Measurements from ENCODE around the gene ZCCHC24. TPM values are rescaled to one million over a fixed set of nuclear protein-coding genes. Genes with fewer than 3 reads are reported as not detected.

The ZCCHC24 gene
- total RNA-seq, 4 donors from 2014 or later, result 15.6 to 41.1 (median 22.5) TPM

DNA sequence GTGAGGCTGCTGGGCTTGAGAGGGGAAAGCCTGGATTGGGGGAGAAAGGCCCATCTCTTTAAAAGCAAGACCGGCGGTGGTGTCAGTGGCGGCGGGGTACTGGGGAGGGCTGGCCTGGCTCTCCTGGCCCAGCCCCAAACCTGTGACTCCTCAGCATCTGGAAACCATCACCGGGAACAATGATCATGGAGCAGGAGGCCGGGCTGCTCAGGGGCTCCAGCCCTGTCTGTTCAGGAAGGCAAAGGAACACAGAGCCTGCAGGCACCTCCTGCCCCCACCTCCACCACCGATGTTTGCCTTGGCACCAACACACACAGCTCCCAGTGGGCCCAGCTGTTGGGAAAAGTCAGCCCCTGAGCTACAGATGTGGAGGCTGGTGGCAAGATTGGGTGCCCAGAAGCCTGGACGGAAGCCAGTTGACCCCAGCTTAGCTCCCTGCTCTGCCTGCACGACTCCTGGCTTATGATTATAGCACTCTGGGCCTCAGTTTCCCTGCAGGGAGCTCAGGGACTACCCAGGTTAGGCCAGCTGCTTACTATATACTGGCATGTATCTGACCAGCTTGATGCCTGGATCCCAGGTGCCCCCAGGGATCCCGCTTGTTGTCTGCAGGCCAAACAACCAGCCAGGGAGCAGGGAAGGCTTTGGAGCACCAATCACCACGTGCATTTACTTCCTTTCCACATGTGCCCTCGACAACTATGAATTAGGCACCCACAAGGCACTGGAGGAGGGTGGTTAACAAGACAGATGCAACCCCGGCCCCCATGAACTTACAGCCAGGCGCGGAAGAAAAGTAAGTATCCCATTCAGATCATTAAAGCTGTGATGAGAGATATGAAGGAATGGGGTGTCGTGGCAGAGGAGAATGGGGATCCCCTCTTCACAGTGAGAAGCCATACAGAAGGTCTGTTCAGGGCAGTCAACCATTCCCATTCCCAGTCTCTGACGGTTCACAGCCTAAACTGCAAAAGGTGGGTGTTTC lies 37.3 kb downstream of the ZCCHC24 start:
- TF ChIP-seq POLR2AphosphoS5 (IDR thresholded peaks at IDR 0.05), result peak; percentile 66 to 86 (median 74)
- TF ChIP-seq, protein P1, sequence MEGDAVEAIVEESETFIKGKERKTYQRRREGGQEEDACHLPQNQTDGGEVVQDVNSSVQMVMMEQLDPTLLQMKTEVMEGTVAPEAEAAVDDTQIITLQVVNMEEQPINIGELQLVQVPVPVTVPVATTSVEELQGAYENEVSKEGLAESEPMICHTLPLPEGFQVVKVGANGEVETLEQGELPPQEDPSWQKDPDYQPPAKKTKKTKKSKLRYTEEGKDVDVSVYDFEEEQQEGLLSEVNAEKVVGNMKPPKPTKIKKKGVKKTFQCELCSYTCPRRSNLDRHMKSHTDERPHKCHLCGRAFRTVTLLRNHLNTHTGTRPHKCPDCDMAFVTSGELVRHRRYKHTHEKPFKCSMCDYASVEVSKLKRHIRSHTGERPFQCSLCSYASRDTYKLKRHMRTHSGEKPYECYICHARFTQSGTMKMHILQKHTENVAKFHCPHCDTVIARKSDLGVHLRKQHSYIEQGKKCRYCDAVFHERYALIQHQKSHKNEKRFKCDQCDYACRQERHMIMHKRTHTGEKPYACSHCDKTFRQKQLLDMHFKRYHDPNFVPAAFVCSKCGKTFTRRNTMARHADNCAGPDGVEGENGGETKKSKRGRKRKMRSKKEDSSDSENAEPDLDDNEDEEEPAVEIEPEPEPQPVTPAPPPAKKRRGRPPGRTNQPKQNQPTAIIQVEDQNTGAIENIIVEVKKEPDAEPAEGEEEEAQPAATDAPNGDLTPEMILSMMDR (IDR thresholded peaks at IDR 0.05), result no peak
- Histone ChIP-seq H3K4me3 (no peak overlapping the region), H3K36me3 (no peaks in the 10 kb centered on the region), H3K27me3 (no peaks in the 10 kb centered on the region), H3K27ac (no peak overlapping the region), H3K4me1 (peaks cover 56 to 76% (median 69%) of the 10 kb centered on the region in 4 donors), H3K9me3 (no peaks in the 10 kb centered on the region)
- peak; percentile 51 for DNase-seq
- in situ Hi-C loops (cut with MboI; ENCODE audit: low pct_ligation_motif_present in 1 of 4, low pct_unique_long_range_greater_than_20kb in 1 of 4, low sequenced_read_pairs in 3 of 4) (no loop called here), intact Hi-C loops (cut with DNase I; ENCODE audit: low total_unique reads) (loop anchor here (5.0 kb wide), 1 partner anchor 34 kb away; no protein-coding TSS in a partner anchor)
- WGBS, 2 donors (ENCODE audit: low coverage in 1 of 2), result 71% methylated on average over 17 of the region's 17 CpGs; no CpG with 5 or more reads in 1 of the 2 donors

DNA sequence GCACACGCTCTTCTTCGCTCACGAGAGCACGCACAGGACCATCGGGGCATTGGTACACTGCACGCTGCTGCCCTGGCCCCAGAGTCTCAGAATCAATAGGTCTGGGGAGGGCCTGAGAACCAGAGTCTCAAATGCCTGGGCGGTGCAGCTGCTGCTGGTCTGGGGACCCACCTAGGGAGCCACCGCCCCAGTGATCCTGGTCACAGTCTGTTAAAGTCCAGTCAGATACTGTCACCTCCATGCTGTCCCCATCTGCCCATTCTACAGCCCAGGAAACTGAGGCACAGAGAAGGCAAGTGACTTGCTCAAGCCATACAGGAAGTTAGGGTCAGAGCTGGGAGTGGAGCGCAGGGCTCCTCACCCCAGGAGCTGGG lies 38.0 kb downstream of the ZCCHC24 start:
- Histone ChIP-seq H3K36me3 (no peaks in the 10 kb centered on the region), H3K4me3 (no peak overlapping the region), H3K27me3 (no peaks in the 10 kb centered on the region), H3K27ac (no peak overlapping the region), H3K4me1 (peaks cover 63 to 83% (median 72%) of the 10 kb centered on the region in 4 donors), H3K9me3 (no peaks in the 10 kb centered on the region)
- no peak for TF ChIP-seq POLR2A (IDR thresholded peaks at IDR 0.05)
- TF ChIP-seq, protein P1 (IDR thresholded peaks at IDR 0.05), result no peak
- TF ChIP-seq EP300 (IDR thresholded peaks at IDR 0.05; ENCODE audit: low read depth), result no peak
- no peak for TF ChIP-seq POLR2AphosphoS5 (IDR thresholded peaks at IDR 0.05)
- 73% methylated on average over 9 of the region's 9 CpGs; no CpG with 5 or more reads in 1 of the 2 donors for WGBS, 2 donors (ENCODE audit: low coverage in 1 of 2)
- DNase-seq, result no peak
- intact Hi-C loops (cut with DNase I; ENCODE audit: low total_unique reads), result loop anchor here (5.0 kb wide), 1 partner anchor 35 kb away; no protein-coding TSS in a partner anchor
- in situ Hi-C loops (cut with MboI; ENCODE audit: low pct_ligation_motif_present in 1 of 4, low pct_unique_long_range_greater_than_20kb in 1 of 4, low sequenced_read_pairs in 3 of 4), result no loop called here

DNA sequence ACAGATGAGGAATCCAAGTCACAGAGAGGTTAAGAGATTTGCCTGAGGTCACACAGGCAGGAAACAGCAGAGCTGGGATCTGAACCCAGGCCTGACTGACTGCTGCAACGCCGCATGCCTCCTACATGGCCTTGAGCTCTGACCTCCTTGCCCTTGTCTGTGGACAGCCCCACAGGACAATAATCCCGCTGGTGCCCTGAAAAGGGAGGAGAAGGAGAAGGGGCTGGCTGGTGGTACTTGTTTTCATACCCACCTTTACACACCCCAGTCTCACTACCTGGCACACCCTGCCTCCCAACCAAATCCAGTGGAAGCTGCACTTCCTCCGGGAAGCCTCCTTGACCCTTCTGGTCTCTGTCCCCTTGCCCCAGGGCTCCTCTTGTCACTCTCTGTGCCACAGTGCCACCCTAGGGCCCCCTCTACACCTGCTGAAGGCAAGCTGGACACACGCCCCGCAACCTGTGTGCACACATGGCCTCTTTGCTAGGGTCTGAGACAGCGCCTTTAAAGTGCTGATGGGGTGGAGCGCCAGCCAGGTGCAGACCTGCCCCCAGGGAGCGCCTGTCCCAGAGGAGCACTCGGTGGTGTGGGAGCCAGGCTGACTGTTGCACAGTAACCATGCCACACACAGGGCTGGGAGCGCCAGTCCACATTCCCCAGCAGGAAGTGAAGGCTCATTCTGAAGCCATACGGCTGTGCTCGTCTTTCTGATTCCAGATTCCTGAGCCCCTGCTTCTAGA lies 38.6 kb downstream of the ZCCHC24 start:
- 64% methylated on average over 12 of the region's 13 CpGs; no CpG with 5 or more reads in 1 of the 2 donors for WGBS, 2 donors (ENCODE audit: low coverage in 1 of 2)
- DNase-seq, result no peak

More for the DNA sequence above, 38.6 kb downstream of the ZCCHC24 start:
- TF ChIP-seq EP300 (IDR thresholded peaks at IDR 0.05; ENCODE audit: low read depth), result no peak
- TF ChIP-seq, protein P1 (IDR thresholded peaks at IDR 0.05), result no peak
- TF ChIP-seq POLR2AphosphoS5 (IDR thresholded peaks at IDR 0.05), result no peak
- no peak for TF ChIP-seq POLR2A (IDR thresholded peaks at IDR 0.05)
- H3K27ac ChIP-seq, result no peak overlapping the region
- no peaks in the 10 kb centered on the region for H3K36me3 ChIP-seq
- H3K27me3 ChIP-seq, result no peaks in the 10 kb centered on the region
- in situ Hi-C loops (cut with MboI; ENCODE audit: low pct_ligation_motif_present in 1 of 4, low pct_unique_long_range_greater_than_20kb in 1 of 4, low sequenced_read_pairs in 3 of 4) (no loop called here), intact Hi-C loops (cut with DNase I; ENCODE audit: low total_unique reads) (loop anchor here (5.0 kb wide), 1 partner anchor 35 kb away; no protein-coding TSS in a partner anchor)
- no peak overlapping the region for H3K4me3 ChIP-seq
- peaks cover 69 to 89% (median 77%) of the 10 kb centered on the region in 4 donors for H3K4me1 ChIP-seq
- H3K9me3 ChIP-seq, result no peaks in the 10 kb centered on the region
